Hepatocyte (in vitro differentiated cells): ENCODE data around the gene SH3RF3. TPM values are rescaled to one million over a fixed set of nuclear protein-coding genes. Genes with fewer than 3 reads are reported as not detected.

ENCODE experiments used
- DNase-seq: peaks from one replicate; pipeline ENCODE4 v3.0.0-alpha.2; 2016; ENCODE audit warnings: low spot score
- H2AFZ ChIP-seq: fragments of 200-600 bp; sonication (generic); 2 replicates; pipeline ENCODE4 v1.6.0; 2016; ENCODE audit warnings: antibody characterized with exemption, mild to moderate bottlenecking
- H3K27ac ChIP-seq: fragments of 200-600 bp; sonication (generic); 2 replicates; pipeline ENCODE4 v1.5.1; 2016; ENCODE audit warnings: mild to moderate bottlenecking
- H3K27me3 ChIP-seq: fragments of 200-600 bp; sonication (generic); 2 replicates; pipeline ENCODE4 v1.6.1; 2016
- H3K36me3 ChIP-seq: fragments of 200-600 bp; sonication (generic); replicated peaks from 2 replicates; pipeline ENCODE4 v1.5.1; 2016; ENCODE audit warnings: low read depth; ENCODE audit not compliant: insufficient read depth
- H3K4me1 ChIP-seq: fragments of 200-600 bp; sonication (generic); 2 replicates; pipeline ENCODE4 v1.5.1; 2016; ENCODE audit warnings: mild to moderate bottlenecking, moderate library complexity; ENCODE audit not compliant: insufficient read depth
- H3K4me2 ChIP-seq: fragments of 200-600 bp; sonication (generic); 2 replicates; pipeline ENCODE4 v1.6.0; 2016
- H3K4me3 ChIP-seq: fragments of 200-600 bp; sonication (generic); 2 replicates; pipeline ENCODE4 v1.5.1; 2016; ENCODE audit warnings: mild to moderate bottlenecking
- H3K79me2 ChIP-seq: fragments of 200-600 bp; sonication (generic); 2 replicates; pipeline ENCODE4 v1.6.0; 2017; ENCODE audit warnings: mild to moderate bottlenecking
- H3K9me2 ChIP-seq: fragments of 200-600 bp; sonication (generic); replicated peaks from 2 replicates; pipeline ENCODE4 v1.6.0; 2017; ENCODE audit warnings: mild to moderate bottlenecking; ENCODE audit not compliant: insufficient read depth
- H3K9me3 ChIP-seq: fragments of 200-600 bp; sonication (generic); 2 replicates; pipeline ENCODE4 v1.5.1; 2016; ENCODE audit warnings: low read depth, mild to moderate bottlenecking
- H4K20me1 ChIP-seq: fragments of 200-600 bp; sonication (generic); 2 replicates; pipeline ENCODE4 v1.6.0; 2016; ENCODE audit warnings: mild to moderate bottlenecking; ENCODE audit not compliant: insufficient read depth, poor library complexity, severe bottlenecking
- CTCF ChIP-seq: fragments of 200-600 bp; sonication (generic); IDR thresholded peaks from 2 replicates; pipeline ENCODE4 v1.5.1; 2016; ENCODE audit warnings: antibody characterized with exemption, mild to moderate bottlenecking; ENCODE audit not compliant: poor library complexity
- EZH2 ChIP-seq: fragments of 200-600 bp; sonication (generic); IDR thresholded peaks from 2 replicates; pipeline ENCODE4 v1.6.1; 2016; ENCODE audit warnings: antibody characterized with exemption, mild to moderate bottlenecking, borderline replicate concordance
- EZH2phosphoT487 ChIP-seq: fragments of 200-600 bp; sonication (generic); IDR thresholded peaks from one replicate; pipeline ENCODE4 v1.6.1; 2018; ENCODE audit warnings: antibody characterized with exemption, mild to moderate bottlenecking, low read depth, moderate library complexity; ENCODE audit not compliant: unreplicated experiment, severe bottlenecking
- WGBS: methylation state at CpG from one replicate; pipeline ENCODE4 v1.1.6; 2016; ENCODE audit warnings: low lambda C conversion rate; ENCODE audit errors: missing lambda C conversion rate; 5-methylcytosine and 5-hydroxymethylcytosine counted together
- polyA plus RNA-seq: library from polyadenylated mRNA; unstranded; fragments of >200 nt; fragmentation: Nextera tagmentation; extraction: Ambion mirVana; gene quantifications from 2 replicates; pipeline ENCODE4 v1.2.1, GENCODE V29; 2016
- total RNA-seq: library from RNA; depleted of rRNA; stranded (reverse); fragments of >200 nt; gene quantifications from 2 replicates; pipeline ENCODE4 v1.2.3, GENCODE V29; 2014

The SH3RF3 gene
- total and polyA plus RNA-seq, 2 experiments from 2014 or later: 1.9 to 2.1 TPM

DNA sequence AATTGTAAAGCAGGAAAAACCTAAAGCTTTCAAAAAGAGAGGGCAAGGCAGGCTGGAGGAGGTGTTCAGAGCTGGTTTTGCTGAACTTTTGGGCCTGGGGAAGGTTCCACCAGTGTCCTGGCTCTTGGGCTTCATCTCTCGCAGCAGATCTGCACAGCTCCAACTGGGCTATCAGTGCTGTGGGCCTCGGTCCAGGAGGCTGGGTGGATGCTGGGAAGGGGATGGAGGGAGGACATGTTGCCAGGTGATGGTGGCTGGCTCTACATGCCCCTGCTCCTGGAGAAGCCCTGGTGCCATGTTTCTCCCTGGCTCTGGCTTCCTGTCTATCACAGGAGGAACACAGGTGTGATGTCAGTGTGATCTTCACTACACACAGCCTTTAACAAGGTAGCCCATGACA, 187.1 kb downstream of the SH3RF3 start:
- H3K79me2 ChIP-seq: no peaks in the 10 kb centered on the region
- H3K27ac ChIP-seq: no peak overlapping the region
- WGBS: 96% methylated on average over 2 of the region's 2 CpGs
- H3K27me3 ChIP-seq: no peaks in the 10 kb centered on the region
- peaks cover 27% of the 10 kb centered on the region for H3K4me1 ChIP-seq
- H3K36me3 ChIP-seq: no peaks in the 10 kb centered on the region
- H2AFZ ChIP-seq: no peak overlapping the region
- TF ChIP-seq EZH2 (no peak), CTCF (no peak), EZH2phosphoT487 (no peak)
- DNase-seq: no peak
- no peak overlapping the region for H3K4me2 ChIP-seq
- H3K9me2 ChIP-seq: no peaks in the 10 kb centered on the region
- no peak overlapping the region for H3K4me3 ChIP-seq
- no peaks in the 10 kb centered on the region for H4K20me1 ChIP-seq
- H3K9me3 ChIP-seq: no peaks in the 10 kb centered on the region

DNA sequence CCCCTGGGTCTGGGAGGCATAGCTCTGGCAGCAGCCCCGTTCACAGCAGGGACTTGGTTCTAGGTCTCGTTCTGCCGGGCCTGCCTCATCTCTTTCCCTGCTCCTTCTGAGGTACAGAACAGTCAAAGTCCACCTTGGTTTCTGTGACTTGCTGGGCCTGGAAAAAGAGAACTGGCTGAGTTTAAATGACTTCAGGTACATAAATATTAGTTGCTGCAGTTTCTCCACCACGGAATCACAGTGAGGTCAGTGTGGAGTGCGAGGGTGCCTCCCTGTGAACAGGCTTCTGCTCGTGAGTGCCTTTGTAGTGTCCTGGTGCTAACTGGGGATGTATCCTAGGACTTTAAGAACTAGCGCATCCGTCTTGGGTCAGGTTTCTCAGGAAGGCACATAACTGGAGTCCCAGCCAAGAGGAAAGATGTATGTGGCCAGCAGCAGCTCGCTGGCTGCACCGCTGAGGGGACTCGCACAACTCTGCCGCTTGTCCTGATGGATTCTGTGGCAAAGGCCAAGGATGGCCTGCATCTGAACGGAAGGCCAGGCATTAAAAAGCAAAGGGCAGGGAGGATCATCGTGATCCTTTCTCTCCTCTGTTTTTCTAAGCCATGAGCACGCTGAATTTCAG, 188.6 kb downstream of the SH3RF3 start:
- no peak for DNase-seq
- no peak for TF ChIP-seq CTCF
- 65% methylated on average over 15 of the region's 15 CpGs for WGBS

DNA sequence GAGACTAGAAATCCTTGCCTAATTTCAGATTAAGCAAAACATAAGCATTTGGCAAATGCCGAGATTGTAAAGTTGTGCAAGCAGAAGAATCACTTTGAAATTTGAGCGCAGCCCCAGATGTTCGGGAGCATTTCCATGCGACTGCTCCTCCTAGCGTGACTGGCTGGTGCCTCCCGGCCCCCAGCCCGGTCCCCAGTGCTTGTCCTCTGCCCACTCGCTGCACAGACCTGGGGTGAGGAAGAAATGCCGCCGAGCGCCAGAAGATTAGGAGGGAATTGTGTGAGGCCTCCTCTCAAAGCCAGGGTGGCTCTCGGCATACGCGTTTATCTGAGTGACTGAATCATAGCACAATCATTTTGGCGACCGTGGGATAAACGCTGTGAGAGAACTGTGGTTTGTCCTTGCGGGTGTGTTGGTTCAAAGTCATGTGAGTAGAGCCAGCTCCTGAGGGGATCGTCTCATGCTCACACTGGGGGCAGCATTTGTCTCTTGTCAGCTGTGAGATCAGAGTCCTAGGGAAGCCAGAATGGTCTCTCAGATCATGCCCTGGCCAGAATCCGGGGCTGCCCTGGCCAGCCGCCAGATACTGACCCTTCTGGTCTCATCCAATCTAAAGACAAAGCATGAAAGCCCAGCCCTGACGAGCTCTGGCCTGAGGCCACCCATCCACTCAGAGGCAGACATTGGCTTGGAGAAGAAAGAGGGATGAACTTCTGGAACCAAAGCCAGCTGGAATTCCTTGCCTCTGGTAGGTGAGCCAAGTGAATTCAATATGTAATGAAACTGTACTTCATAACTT, 189.3 kb downstream of the SH3RF3 start:
- H3K4me3 ChIP-seq: no peak overlapping the region
- no peaks in the 10 kb centered on the region for H3K79me2 ChIP-seq
- no peaks in the 10 kb centered on the region for H4K20me1 ChIP-seq
- peak overlapping the region; percentile 87 for H3K27ac ChIP-seq
- no peaks in the 10 kb centered on the region for H3K9me2 ChIP-seq
- DNase-seq: peak; percentile 69
- no peaks in the 10 kb centered on the region for H3K27me3 ChIP-seq
- H2AFZ ChIP-seq: no peak overlapping the region
- TF ChIP-seq EZH2phosphoT487 (no peak), CTCF (peak; percentile 18)
- no peaks in the 10 kb centered on the region for H3K9me3 ChIP-seq
- H3K36me3 ChIP-seq: no peaks in the 10 kb centered on the region
- 33% methylated on average over 22 of the region's 22 CpGs for WGBS
- H3K4me1 ChIP-seq: peaks cover 43% of the 10 kb centered on the region
- H3K4me2 ChIP-seq: peak overlapping the region; percentile 67

More for the DNA sequence above, 188.6 kb downstream of the SH3RF3 start:
- Histone ChIP-seq H3K27me3 (no peaks in the 10 kb centered on the region), H3K36me3 (no peaks in the 10 kb centered on the region), H3K9me3 (no peaks in the 10 kb centered on the region), H3K4me2 (peak overlapping the region; percentile 67), H3K79me2 (no peaks in the 10 kb centered on the region), H2AFZ (no peak overlapping the region), H3K4me3 (no peak overlapping the region), H3K4me1 (peaks cover 35% of the 10 kb centered on the region), H3K9me2 (no peaks in the 10 kb centered on the region), H3K27ac (peak overlapping the region; percentile 84), H4K20me1 (no peaks in the 10 kb centered on the region)
